ENCODE measurements around the gene KIF25.

DNA sequence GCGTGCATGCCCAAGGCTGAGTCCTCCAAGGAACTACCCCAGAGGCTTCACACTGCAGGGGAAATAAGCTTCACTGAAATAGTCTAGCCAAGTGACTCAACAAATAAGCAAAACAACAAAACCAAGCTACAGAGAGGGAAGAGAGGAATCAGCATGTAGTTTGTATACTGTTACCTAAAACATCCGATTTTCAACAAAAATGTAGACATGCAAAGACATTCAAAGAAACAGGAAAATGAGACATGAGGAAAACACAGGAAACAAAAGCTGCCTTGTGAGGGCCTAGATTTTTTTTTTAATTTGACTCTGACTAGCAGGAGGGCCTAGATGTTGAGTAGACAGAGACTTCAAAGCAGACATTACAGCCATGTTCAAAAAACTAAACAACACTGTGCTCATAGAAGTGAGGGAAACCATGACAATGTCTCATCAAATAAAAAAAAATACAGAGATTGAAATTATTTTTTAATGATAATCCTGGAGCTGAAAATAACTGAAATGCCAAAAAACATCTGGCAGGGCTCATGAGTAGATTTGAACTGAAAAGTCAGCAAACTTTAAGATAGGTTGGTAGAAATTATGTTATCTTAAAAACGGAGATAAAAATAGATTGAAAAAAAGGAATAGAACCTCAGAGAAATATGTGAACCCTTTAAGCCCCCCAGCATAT is 16.4 kb upstream of the KIF25 start:
- TF ChIP-seq, protein P1, sequence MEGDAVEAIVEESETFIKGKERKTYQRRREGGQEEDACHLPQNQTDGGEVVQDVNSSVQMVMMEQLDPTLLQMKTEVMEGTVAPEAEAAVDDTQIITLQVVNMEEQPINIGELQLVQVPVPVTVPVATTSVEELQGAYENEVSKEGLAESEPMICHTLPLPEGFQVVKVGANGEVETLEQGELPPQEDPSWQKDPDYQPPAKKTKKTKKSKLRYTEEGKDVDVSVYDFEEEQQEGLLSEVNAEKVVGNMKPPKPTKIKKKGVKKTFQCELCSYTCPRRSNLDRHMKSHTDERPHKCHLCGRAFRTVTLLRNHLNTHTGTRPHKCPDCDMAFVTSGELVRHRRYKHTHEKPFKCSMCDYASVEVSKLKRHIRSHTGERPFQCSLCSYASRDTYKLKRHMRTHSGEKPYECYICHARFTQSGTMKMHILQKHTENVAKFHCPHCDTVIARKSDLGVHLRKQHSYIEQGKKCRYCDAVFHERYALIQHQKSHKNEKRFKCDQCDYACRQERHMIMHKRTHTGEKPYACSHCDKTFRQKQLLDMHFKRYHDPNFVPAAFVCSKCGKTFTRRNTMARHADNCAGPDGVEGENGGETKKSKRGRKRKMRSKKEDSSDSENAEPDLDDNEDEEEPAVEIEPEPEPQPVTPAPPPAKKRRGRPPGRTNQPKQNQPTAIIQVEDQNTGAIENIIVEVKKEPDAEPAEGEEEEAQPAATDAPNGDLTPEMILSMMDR (IDR thresholded peaks at IDR 0.05): no peak
- no peak for TF ChIP-seq POLR2A (IDR thresholded peaks at IDR 0.05)
